Keratinocyte (primary cell): ENCODE data around the gene ARHGAP15.

Source experiments
- EZH2 ChIP-seq: IDR thresholded peaks from one replicate; pipeline ENCODE4 v1.6.1; 2012; ENCODE audit warnings: inconsistent platforms, mild to moderate bottlenecking, low read length, moderate library complexity
- TF ChIP-seq, protein P1 (sequence below), 3 experiments: IDR thresholded peaks in 1 of 3; conservative IDR thresholded peaks in 1 of 3; optimal IDR thresholded peaks in 1 of 3; 2 replicates in 2 of 3; 3 replicates in 1 of 3; pipeline versions ENCODE3 to v1.5.1; 2011; ENCODE audit warnings: low read length in 3 of 3, mild to moderate bottlenecking in 3 of 3, moderate library complexity in 2 of 3, control low read depth in 1 of 3, inconsistent platforms in 1 of 3; ENCODE audit not compliant: insufficient read depth in 2 of 3; ENCODE audit errors: extremely low read depth in 1 of 3

DNA sequence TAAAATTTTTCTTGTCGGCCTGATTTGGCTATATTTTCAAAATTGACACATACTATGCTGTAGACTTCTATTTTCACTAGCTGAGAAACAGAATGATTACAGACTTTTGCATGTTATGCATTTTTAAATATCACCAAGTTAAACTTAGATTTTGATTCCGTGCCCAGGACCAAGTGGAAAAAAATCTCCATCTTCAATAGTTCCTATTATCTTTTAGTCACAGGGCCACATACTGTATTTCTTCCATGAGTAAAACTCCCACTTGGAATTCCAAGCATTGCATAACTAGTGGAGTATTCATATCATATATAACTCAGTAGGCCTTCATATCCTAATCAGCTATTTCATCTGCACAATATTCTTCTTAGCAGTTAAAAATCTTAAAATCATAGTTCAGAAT lies 470.9 kb downstream of the ARHGAP15 start:
- TF ChIP-seq, protein P1, sequence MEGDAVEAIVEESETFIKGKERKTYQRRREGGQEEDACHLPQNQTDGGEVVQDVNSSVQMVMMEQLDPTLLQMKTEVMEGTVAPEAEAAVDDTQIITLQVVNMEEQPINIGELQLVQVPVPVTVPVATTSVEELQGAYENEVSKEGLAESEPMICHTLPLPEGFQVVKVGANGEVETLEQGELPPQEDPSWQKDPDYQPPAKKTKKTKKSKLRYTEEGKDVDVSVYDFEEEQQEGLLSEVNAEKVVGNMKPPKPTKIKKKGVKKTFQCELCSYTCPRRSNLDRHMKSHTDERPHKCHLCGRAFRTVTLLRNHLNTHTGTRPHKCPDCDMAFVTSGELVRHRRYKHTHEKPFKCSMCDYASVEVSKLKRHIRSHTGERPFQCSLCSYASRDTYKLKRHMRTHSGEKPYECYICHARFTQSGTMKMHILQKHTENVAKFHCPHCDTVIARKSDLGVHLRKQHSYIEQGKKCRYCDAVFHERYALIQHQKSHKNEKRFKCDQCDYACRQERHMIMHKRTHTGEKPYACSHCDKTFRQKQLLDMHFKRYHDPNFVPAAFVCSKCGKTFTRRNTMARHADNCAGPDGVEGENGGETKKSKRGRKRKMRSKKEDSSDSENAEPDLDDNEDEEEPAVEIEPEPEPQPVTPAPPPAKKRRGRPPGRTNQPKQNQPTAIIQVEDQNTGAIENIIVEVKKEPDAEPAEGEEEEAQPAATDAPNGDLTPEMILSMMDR (optimal IDR thresholded peaks at IDR 0.05 in 1 of 3, IDR thresholded peaks at IDR 0.05 in 1 of 3, conservative IDR thresholded peaks at IDR 0.05 in 1 of 3; ENCODE audit: extremely low read depth in 1 of 3, insufficient read depth in 2 of 3, low read length in 3 of 3) = no peak
- no peak for TF ChIP-seq EZH2
